ENCODE results near the gene KRTAP10-2. TPM values are rescaled to one million over a fixed set of nuclear protein-coding genes. Genes with fewer than 3 reads are reported as not detected.

Gene KRTAP10-2
- total RNA-seq, 1 experiment from 2014 or later = not detected

DNA sequence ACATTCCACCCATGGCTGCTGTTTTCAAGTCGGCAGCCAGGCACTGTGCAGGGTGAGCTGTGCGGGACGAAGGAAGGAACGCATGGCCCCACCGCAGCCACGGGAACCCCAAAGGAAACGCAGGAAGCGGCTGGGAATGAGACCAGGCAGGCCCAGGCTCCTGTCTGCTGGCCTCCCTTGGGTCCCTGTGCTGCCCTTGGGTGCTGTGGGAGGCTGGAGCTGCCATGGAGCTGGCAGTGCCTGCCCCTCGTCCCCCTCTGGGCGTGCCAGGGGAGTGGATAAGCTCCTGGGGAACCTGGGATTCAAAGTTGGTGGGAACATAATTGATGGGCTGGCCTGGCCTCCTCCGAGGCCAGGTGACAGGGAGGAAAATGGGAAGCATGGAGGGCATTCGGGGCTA is 17.0 kb upstream of the KRTAP10-2 start:
- Histone ChIP-seq H4K5ac (ENCODE audit: insufficient read length, low read depth, low read length) (no peak overlapping the region), H3K18ac (ENCODE audit: insufficient read length, low read depth, low read length) (no peak overlapping the region), H3K79me1 (ENCODE audit: insufficient read depth, low read depth, low read length, poor library complexity, severe bottlenecking) (no peaks in the 10 kb centered on the region), H3K79me2 (ENCODE audit: insufficient read depth, low read length) (no peaks in the 10 kb centered on the region), H2BK120ac (ENCODE audit: low read depth, low read length, poor library complexity, severe bottlenecking) (no peak overlapping the region), H3K27ac (ENCODE audit: insufficient read length, low read depth, low read length) (no peak overlapping the region), H3T11ph (ENCODE audit: low read length) (no peak overlapping the region), H3K4me1 (ENCODE audit: insufficient read depth, low read length) (no peaks in the 10 kb centered on the region), H2AFZ (ENCODE audit: low read length) (no peak overlapping the region), H2BK5ac (ENCODE audit: insufficient read length, low read length) (no peak overlapping the region), H3K56ac (ENCODE audit: insufficient read length, low read depth, low read length) (no peak overlapping the region), H2BK12ac (ENCODE audit: insufficient read length, low read depth, low read length) (no peak overlapping the region), H3K14ac (ENCODE audit: insufficient read depth, low read length) (no peak overlapping the region), H3K27me3 (ENCODE audit: insufficient read depth, low read length) (no peaks in the 10 kb centered on the region), H3K4ac (ENCODE audit: low read depth, low read length) (no peak overlapping the region), H2BK15ac (ENCODE audit: low read depth, low read length) (no peak overlapping the region), H2AK5ac (ENCODE audit: insufficient read length, low read length) (no peak overlapping the region), H3K23ac (ENCODE audit: insufficient read length, low read depth, low read length) (no peak overlapping the region), H3K23me2 (ENCODE audit: insufficient read length, low read depth, low read length, poor library complexity, severe bottlenecking) (no peaks in the 10 kb centered on the region), H3K9ac (ENCODE audit: extremely low read depth, insufficient read length, low read length) (no peak overlapping the region), H3K4me2 (ENCODE audit: insufficient read depth, insufficient read length, low read length) (no peak overlapping the region), H3K9me3 (ENCODE audit: control insufficient read depth, low read depth, low read length) (no peaks in the 10 kb centered on the region), H4K91ac (ENCODE audit: insufficient read length, low read depth, low read length) (no peak overlapping the region), H2BK20ac (ENCODE audit: low read depth, low read length, poor library complexity, severe bottlenecking) (no peak overlapping the region), H4K20me1 (ENCODE audit: control insufficient read depth, insufficient read depth, insufficient read length) (no peaks in the 10 kb centered on the region), H4K8ac (replicated peaks; ENCODE audit: insufficient read length, low read depth, low read length) (no peak overlapping the region)
- DNase-seq = no peak
- WGBS (ENCODE audit: extremely low coverage, insufficient read length, low lambda C conversion rate) = no CpG with 5 or more reads among the region's 12 CpGs
- Mint-ChIP-seq H3K27me3 (ENCODE audit: low read depth) (peaks cover 16% of the 10 kb centered on the region), H3K4me1 (no peaks in the 10 kb centered on the region), H3K36me3 (ENCODE audit: insufficient read depth in 1 of 3, low read depth in 3 of 3) (peaks cover 3 to 22% (median 3%) of the 10 kb centered on the region in 3 experiments; a peak in 5 of 7 replicates), H3K4me3 (no peak overlapping the region), H3K9me3 (peaks cover 19 to 20% of the 10 kb centered on the region in 2 experiments), H3K27ac (no peak overlapping the region)
- TF ChIP-seq, protein P1, sequence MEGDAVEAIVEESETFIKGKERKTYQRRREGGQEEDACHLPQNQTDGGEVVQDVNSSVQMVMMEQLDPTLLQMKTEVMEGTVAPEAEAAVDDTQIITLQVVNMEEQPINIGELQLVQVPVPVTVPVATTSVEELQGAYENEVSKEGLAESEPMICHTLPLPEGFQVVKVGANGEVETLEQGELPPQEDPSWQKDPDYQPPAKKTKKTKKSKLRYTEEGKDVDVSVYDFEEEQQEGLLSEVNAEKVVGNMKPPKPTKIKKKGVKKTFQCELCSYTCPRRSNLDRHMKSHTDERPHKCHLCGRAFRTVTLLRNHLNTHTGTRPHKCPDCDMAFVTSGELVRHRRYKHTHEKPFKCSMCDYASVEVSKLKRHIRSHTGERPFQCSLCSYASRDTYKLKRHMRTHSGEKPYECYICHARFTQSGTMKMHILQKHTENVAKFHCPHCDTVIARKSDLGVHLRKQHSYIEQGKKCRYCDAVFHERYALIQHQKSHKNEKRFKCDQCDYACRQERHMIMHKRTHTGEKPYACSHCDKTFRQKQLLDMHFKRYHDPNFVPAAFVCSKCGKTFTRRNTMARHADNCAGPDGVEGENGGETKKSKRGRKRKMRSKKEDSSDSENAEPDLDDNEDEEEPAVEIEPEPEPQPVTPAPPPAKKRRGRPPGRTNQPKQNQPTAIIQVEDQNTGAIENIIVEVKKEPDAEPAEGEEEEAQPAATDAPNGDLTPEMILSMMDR (conservative IDR thresholded peaks at IDR 0.05) = no peak
